Measurements from ENCODE around the gene KIF3A. TPM values are rescaled to one million over a fixed set of nuclear protein-coding genes. Genes with fewer than 3 reads are reported as not detected.

Gene KIF3A
- total and polyA plus RNA-seq, 3 donors from 2014 or later, result 23.2 to 38.6 (median 30.8) TPM

DNA sequence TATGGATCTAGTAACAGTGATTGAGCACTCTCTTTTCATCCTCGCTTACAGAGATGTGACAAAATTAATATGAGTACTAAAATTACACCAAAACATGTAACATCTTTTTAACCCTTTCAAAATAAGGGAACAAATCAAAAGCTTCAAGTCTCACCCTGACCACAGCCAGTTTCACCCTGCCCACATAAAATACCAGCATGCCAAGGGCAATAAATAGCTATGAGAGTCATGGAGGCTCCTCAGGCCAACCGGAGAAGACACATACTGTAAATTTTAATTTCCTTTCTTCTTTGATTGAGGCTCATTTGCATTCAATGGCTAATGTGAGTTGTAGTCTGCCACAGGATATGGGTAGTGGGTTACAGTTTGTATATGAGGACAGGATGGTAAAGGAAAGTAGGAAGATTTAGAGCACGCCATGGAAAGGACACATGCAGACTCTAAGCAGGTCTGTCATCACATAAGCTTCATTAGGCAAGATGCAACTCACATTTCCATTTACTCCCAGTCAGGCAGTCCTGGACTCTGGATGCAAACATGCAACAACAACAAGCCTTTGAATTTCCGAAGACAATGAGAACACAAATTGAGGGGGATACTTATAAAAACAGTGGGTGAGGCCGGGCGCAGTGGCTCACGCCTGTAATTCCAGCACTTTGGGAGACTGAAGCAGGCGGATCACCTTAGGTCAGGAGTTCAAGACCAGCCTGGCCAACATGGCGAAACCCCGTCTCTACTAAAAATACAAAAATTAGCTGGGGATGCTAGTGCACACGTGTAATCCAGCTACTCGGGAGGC, 52.2 kb downstream of the KIF3A start:
- no peak for DNase-seq
- Histone ChIP-seq H3K4me3 (no peak overlapping the region), H3K36me3 (ENCODE audit: low read depth, missing control alignments) (no peaks in the 10 kb centered on the region), H3K4me1 (no peaks in the 10 kb centered on the region), H3K27me3 (no peaks in the 10 kb centered on the region), H3K27ac (no peak overlapping the region), H3K9me3 (no peaks in the 10 kb centered on the region)
- intact Hi-C loops (cut with DNase I; ENCODE audit: low total_unique reads), result no loop called here
- TF ChIP-seq CTCF (IDR thresholded peaks at IDR 0.05) (no peak), POLR2A (IDR thresholded peaks at IDR 0.05) (no peak)
- WGBS, 2 donors, result 85 to 90% methylated on average over 12 of the region's 12 CpGs

GRCh38 chr5:132684491-132684890, 52.9 kb downstream of the KIF3A start:
- TF ChIP-seq POLR2A (IDR thresholded peaks at IDR 0.05), result no peak
- Histone ChIP-seq H3K27ac (no peak overlapping the region), H3K27me3 (no peaks in the 10 kb centered on the region), H3K36me3 (ENCODE audit: low read depth, missing control alignments) (no peaks in the 10 kb centered on the region), H3K9me3 (no peaks in the 10 kb centered on the region), H3K4me3 (no peak overlapping the region), H3K4me1 (no peaks in the 10 kb centered on the region)
- DNase-seq, result no peak
- 89 to 93% methylated on average over 6 of the region's 6 CpGs for WGBS, 2 donors
- intact Hi-C loops (cut with DNase I; ENCODE audit: low total_unique reads), result no loop called here

- H3K9me3 ChIP-seq, result no peaks in the 10 kb centered on the region
- no peaks in the 10 kb centered on the region for H3K4me1 ChIP-seq
- WGBS, 2 donors, result 95 to 96% methylated on average over 4 of the region's 4 CpGs
- H3K36me3 ChIP-seq (ENCODE audit: low read depth, missing control alignments), result no peaks in the 10 kb centered on the region
- H3K27me3 ChIP-seq, result no peaks in the 10 kb centered on the region
- no peak overlapping the region for H3K27ac ChIP-seq
- no peak for DNase-seq
- TF ChIP-seq POLR2A (IDR thresholded peaks at IDR 0.05) (no peak), CTCF (IDR thresholded peaks at IDR 0.05) (no peak)
- H3K4me3 ChIP-seq, result no peak overlapping the region
- intact Hi-C loops (cut with DNase I; ENCODE audit: low total_unique reads), result no loop called here
Observed at GRCh38 chr5:132681983-132682382, 55.4 kb downstream of the KIF3A start.

DNA sequence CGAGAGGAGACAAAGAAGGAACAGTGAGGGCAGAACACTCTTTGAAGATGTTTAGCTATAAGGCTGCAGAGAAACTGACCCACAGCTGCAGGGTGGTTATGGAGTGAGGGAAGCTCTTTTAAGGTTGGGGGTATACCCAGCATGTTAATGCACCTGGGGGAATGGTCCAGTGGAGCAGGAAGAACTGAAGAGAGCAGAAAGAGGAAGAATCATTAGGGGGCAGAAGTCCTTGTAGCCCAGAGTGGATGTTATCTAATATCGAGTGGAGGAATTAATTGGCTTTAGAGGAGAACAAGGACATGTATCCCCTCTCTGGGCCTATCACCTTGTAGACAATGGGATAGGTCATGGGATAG, 55.9 kb downstream of the KIF3A start:
- Histone ChIP-seq H3K27ac (no peak overlapping the region), H3K9me3 (no peaks in the 10 kb centered on the region), H3K36me3 (ENCODE audit: low read depth, missing control alignments) (no peaks in the 10 kb centered on the region), H3K4me1 (no peaks in the 10 kb centered on the region), H3K4me3 (no peak overlapping the region), H3K27me3 (no peaks in the 10 kb centered on the region)
- intact Hi-C loops (cut with DNase I; ENCODE audit: low total_unique reads), result no loop called here
- DNase-seq, result no peak
- TF ChIP-seq CTCF (IDR thresholded peaks at IDR 0.05) (no peak), POLR2A (IDR thresholded peaks at IDR 0.05) (no peak)
- WGBS, 2 donors, result 88 to 90% methylated on average over 2 of the region's 2 CpGs

DNA sequence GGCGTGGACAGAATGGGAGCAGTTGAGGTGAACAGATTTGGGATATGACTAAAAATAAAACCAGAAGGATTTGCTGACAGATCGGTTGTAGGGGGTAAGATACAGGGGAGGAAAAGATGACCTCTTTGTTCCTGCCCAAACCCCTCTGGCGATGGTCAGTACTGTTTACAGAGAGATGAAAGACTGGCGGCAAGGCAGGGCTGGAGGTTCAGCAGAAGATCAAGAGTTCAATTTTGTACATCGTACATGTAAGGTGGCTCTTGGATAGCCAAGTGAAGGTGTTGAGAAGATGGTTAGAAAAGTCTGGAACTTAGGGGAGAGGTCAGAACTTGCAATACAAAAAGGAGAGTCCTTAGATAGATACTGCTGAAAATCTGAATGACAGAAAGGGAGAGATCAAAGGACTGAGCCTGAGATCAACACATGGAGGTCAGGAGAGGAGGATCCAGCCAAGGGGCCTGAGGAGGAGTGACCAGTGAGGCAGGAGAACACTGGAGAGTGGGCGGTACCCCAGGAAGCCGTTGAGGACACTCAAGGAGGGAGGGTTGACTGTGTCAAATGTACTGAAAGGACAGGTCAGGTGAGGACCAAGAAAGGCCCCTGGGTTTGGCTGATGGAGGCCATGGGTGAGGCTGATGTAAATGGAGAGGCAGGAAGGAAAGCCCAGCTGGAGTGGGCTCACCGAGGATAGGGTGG, 56.4 kb downstream of the KIF3A start:
- no peak for DNase-seq
- no peak for TF ChIP-seq CTCF (IDR thresholded peaks at IDR 0.05)
- no peak for TF ChIP-seq POLR2A (IDR thresholded peaks at IDR 0.05)
- Histone ChIP-seq H3K9me3 (no peaks in the 10 kb centered on the region), H3K27ac (no peak overlapping the region), H3K36me3 (ENCODE audit: low read depth, missing control alignments) (no peaks in the 10 kb centered on the region), H3K27me3 (no peaks in the 10 kb centered on the region), H3K4me1 (no peaks in the 10 kb centered on the region), H3K4me3 (no peak overlapping the region)
- intact Hi-C loops (cut with DNase I; ENCODE audit: low total_unique reads), result no loop called here
- 86 to 93% methylated on average over 8 of the region's 8 CpGs for WGBS, 2 donors

All from testis (tissue), 3 donors.